ENCODE measurements around the gene CD99.

DNA sequence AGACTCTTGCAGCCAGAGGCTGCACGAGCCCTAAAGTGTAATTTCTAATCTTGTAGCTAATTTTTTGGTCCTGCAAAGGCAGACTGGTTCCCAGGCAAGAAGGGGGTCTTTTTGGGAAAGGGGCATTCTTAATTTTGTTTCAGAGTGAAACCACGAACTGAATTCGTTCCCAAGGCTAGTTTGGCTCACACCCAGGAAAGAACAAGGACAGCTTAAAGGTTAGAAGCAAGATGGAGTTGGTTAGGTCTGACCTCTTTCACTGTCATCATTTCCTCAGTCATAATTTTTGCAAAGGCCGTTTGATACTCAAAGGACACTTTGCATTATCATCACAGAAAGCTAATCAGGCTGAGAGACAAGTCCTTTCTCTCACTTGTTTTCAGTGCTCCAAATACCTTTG is 91.7 kb downstream of the CD99 start:
- TF ChIP-seq, protein P1, sequence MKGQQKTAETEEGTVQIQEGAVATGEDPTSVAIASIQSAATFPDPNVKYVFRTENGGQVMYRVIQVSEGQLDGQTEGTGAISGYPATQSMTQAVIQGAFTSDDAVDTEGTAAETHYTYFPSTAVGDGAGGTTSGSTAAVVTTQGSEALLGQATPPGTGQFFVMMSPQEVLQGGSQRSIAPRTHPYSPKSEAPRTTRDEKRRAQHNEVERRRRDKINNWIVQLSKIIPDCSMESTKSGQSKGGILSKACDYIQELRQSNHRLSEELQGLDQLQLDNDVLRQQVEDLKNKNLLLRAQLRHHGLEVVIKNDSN (CRISPR knock-in tag; IDR thresholded peaks at IDR 0.05): no peak
- TF ChIP-seq ZNF138 (CRISPR knock-in tag; conservative IDR thresholded peaks at IDR 0.05): no peak
- TF ChIP-seq SMAD3 (CRISPR knock-in tag; IDR thresholded peaks at IDR 0.05; ENCODE audit: borderline replicate concordance): no peak
- TF ChIP-seq, protein P2, sequence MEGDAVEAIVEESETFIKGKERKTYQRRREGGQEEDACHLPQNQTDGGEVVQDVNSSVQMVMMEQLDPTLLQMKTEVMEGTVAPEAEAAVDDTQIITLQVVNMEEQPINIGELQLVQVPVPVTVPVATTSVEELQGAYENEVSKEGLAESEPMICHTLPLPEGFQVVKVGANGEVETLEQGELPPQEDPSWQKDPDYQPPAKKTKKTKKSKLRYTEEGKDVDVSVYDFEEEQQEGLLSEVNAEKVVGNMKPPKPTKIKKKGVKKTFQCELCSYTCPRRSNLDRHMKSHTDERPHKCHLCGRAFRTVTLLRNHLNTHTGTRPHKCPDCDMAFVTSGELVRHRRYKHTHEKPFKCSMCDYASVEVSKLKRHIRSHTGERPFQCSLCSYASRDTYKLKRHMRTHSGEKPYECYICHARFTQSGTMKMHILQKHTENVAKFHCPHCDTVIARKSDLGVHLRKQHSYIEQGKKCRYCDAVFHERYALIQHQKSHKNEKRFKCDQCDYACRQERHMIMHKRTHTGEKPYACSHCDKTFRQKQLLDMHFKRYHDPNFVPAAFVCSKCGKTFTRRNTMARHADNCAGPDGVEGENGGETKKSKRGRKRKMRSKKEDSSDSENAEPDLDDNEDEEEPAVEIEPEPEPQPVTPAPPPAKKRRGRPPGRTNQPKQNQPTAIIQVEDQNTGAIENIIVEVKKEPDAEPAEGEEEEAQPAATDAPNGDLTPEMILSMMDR (IDR thresholded peaks at IDR 0.05): no peak

Data from WTC11 (cell line).